Stimulated activated CD8-positive, alpha-beta memory T cell treated with anti-CD3 and anti-CD28 coated beads, Interleukin-4, amount 100 ng/mL, for 24 hours (primary cell): ENCODE results near the gene KRT77.
"Not testable (repeated sequence)": the region's sequence is repeated elsewhere in the genome, so short reads cannot be mapped to it uniquely, and the experiment has no call there.

ENCODE experiments used
- DNase-seq: peaks from one replicate; pipeline ENCODE4 v3.0.0-alpha.2; 2020; ENCODE audit warnings: low read depth

Gene KRT77

DNA sequence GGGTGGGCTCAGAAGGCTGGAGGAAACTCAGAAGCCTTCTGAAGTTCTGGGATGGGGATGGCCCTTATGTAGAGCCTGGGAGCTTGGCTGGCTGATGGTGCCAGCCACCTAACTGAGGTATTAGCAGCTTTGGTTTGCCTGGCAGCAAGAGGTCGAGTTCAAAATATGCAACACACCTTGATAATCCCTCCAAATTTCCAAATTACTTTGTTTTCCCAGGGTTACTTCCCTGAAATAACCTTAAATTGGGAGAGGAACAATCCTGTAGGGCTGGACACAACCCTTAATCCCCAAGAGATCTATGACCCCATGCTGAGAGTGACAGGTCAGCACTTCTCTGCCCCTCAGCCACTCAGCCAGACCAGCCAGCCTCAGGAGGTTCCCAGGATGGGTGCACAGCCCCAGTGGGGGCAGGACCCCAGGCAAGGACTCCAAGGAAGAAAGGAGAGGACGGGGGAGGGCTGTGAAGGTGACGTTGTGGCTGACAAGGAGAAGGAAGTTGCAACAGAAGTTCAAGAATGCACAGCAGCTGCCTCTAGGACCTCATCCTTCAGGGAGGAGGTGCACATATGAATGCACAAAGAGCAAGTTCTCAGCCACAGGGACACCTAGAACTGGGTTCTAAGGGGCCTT is 18.6 kb upstream of the KRT77 start:
- no peak for DNase-seq

DNA sequence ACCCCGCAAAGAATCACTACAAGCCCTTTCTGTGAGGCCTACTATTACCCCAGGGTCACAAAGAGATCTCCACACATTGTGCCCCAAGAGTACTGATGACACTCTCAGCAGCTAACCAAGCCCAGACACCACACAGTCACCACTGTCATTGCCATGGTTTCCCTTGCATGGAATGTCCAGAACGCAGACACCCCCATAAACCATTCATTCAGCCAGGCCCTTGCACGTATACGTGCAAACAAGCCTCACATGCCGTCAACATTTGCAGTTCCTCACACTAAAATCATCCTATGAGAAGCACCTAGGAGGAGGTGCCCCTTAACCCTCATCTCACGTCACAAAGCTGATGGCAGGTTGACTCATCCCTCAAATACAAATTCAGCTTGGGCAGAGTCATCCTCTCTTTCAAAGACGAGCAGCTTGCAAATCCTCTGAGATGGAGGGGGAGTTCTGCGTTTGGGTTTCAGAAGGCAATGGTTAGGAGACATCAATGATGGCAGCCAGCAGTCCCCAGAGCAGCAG is 17.1 kb upstream of the KRT77 start:
- no peak for DNase-seq

DNA sequence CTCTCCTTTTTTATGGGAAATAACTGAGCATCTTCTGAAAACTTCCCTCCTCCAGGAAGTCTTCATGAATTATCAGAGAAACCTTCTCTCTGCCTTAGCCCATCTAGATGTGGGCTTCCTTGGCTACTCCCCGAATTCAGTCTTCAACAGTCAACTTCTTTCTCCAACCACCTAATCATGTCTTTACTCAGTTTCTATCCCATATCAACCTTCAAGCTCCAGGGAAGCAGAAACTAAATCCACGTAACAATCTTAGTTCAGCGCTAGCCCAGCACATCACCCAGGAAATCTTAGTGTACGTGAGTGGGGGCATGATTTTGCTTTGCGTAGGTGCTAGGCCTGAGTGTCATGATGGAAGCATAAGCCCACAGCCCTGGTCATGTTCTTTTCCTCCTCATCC is 12.7 kb upstream of the KRT77 start:
- DNase-seq = no peak

DNA sequence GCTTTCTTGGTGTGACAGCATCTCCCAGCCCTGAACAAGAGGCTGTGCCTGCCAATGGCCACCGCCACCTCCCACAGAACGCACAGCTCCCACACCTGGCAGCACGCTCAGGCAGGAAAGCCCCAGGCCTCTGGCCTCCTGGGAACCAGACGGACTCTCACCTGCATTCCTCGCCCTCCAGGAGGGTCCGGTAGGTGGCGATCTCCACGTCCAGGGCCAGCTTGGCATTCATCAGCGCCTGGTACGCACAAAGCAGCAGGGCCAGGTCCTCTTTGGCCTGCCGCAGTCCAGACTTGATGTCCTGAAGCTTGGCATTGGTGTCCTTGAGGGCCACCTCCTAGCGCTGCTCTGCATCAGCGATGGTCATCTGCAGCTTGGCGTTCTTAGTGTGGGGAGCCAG is 12.1 kb upstream of the KRT77 start:
- DNase-seq = no peak

DNA sequence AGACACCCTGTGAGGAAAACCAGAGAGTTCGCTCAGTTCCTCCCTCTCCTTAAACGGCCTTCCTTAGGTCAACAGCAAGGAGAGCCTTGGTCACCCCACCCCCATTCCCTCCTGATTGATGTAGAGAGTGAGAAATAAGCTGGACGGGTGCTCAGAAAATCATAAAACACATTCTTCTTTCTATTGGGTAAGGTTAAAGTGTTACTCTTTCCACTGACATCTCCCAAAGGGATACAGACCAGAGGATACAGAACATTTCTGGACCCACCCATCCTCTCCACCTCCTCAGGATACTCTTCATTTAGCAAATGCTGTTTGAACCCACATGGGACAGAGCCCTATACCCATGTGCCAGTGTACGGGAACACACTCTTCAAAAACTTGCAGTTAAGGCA is 11.6 kb upstream of the KRT77 start:
- no peak for DNase-seq

DNA sequence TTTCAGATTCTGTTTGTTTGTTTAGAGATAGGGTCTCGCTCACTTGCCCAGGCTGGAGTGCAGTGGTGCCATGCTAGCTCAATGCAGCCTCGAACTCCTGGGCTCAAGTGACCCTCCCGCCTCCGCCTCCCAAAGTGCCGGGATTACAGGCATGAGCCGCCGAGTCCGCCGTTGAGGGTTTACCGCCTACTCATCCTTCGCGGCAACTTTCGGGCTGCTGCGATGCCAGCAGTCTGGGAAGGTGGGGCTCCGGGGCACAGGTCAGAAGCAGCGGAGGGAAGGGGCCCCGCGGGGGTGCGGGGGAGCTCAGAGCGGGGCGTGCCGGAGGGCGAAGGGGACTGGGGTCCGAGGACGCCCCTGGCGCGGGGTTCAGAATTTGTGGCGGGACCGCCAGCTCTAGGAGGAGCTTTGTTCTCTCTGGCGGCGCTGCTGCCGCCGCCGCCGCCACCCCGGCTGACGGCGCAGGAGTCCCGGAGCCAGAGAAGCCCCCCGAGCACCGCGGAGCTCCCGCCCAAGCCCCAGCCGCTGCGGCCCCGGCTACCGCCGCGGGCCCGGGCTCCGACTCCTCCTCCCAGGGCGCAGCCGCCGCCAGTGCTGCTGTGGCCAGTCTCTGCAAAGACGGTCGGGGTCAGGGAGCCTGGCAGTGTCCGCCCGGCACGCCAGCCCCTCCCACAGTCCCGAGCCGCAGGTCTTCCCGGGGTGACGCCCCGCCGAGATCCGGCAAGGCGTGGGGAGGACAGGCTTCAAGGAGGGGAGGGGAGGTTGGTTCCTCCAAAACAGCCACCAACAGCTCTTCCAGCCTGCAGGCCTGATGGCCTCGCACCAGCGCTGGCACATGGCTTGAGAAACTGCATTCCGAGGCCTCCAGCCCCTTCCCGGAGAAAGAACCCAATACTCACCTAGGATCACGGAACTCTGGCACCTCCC is 10.9 kb upstream of the KRT77 start:
- peak; percentile 11 for DNase-seq

DNA sequence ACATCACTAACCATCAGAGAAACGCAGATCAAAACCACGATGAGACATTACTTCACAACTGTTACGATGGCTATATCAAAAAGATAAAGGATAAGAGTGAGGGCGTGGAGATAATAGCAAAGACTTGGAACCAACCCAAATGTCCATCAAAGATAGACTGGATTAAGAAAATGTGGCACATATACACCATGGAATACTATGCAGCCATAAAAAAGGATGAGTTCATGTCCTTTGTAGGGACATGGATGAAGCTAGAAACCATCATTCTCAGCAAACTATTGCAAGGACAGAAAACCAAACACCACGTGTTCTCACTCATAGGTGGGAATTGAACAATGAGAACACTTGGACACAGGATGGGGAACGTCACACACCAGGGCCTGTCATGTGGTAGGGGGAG is 8.8 kb upstream of the KRT77 start:
- not testable (repeated sequence) for DNase-seq

DNA sequence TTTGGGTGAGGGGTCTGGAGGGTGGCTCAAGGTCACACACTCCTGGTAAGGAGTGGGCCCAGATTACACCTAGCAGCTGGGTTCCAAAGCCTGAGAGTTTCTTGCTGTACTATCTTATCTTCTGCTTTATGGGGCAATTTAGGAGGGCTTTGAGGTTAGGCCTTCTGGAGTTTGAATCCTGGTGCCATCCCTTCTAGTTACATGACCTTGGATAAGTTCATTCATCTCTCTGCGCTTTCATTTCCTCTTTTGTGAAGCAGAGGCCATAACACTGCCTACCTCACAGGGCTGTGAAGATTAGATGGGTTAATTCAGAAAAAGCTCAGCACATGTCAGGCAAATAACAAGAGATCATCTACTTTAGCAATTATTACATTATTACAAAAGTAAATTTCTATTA is 7.4 kb upstream of the KRT77 start:
- DNase-seq = no peak

DNA sequence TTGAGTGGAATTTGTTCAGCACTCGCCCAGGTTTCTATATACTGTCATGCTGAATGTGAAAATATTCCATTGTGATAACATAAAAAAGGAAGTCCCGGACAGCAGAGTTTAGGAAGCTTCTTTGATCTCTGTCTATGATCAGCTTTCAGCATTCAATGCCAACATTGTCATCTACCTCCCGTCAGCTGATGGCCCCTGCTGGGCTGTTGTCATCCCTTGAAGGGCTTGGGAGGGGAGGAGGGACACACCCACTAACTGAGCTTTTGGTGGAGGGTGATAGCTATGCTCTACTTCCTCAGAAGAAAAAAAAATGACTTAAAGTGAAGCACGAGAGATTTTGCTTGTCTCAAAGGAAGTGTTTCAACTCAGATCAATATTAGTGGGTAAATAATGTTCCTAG is 4.7 kb upstream of the KRT77 start:
- no peak for DNase-seq

DNA sequence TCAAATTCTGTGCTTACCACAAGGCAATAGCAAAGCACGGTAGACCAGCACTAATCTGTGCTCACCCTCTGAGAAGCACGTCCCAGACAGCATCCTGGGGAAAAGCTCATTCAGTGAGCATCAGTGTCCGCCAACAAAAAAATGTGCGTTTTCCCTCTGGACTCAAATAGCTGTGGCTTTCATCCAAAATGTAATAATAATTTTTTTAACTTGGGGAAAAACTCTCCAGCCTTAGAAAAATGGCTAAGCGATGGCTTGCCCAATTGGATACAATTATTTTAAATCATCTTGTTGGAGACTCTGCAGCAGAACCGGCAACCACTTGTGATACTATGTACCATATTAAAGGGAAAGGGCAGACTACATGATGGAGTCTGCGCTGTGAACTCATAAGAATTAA is 1.1 kb upstream of the KRT77 start:
- no peak for DNase-seq

DNA sequence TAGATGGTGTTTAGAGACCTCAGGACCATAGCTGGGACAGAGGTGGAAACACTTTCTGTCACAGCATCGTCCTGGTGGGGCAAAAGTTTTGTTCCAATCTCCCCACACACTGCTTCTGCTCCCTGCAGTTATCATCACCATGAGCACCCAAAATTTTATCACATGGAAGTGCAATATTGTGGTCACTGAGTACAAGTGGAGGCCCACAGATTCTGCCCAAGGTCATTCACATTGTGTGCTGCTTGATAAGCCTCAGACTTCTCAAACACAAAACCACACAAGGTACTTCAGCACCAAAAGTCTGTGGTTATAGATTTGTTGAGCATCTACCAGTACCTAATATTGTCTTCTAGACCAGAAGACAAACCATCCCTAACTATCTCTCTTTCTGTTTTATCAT is 554 bp upstream of the KRT77 start:
- DNase-seq = no peak

DNA sequence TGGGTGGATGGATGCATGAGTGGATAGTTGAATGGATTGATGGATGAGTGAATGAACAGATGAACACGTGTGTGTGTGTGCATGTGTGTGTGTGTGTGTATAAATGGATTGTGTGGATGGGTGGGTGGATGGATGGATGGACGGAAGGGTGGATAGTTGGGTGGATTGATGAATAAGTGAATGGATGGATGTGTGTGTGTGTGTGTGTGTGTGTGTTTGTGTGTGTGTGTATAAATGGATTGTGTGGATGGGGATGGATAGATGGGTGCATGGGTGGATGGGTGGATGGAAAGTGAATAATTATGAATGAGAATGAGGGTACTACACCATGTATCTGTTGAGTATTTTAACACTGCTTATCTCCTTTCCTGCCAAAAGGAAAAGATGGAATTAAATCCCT is 986 bp downstream of the KRT77 start:
- no peak for DNase-seq

DNA sequence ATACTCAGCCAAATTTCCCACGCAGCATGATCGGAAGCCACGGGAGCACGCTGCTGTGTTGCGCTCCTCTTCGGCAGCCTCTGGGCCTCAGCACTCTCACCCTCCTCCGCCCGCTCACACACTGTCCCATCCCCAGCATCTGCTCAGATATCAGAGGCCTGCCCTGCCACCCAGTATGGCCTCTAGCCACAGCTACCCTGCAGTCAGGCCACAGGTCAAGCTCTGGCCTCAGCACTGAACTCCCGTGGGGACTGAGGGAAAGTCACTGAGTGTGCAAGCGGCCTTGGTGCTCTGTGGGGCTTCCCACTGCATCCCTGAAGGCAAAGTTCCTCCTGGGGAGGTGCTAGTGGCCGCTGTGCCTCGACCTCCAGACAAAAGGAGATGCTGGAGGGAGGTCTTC is 2.0 kb downstream of the KRT77 start:
- no peak for DNase-seq

DNA sequence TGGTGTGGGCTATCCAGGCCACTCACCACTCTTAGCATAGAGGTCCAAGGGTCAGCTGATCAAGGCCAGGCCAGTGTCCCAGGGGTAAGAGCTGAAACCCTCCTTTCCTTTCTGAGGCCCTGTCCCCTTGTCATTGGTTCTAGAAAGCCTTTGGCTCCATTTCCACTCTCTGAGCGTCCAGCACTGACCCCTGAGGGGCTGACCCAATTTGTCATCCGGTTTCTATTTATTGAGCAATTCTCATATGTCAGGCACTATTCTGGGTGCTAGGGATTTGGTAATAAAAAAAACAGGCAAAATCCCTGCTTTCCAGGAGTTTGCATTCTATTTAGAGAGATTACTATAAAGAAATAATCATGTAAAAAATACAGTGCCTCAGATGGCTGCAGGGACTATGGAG is 3.4 kb downstream of the KRT77 start:
- no peak for DNase-seq

DNA sequence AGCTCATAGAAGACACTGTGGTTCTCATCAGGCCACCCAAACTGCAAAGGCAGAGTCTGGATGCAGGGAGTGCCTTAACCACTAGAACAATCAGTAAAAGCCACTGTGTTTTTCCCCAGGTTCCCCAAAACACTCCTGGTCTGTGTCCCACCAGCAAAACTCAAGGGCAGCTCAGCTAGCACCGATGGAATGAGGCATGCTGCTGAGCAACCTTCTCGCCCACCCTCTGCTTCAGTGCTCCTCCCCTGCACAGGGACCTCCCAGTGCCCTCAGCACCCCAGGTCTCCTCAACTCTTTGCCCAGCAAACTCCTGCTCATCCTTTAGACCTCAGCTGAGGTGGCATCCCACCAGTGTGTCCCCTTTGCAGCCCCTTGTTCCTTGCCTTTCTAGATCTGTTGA is 4.0 kb downstream of the KRT77 start:
- DNase-seq = no peak

DNA sequence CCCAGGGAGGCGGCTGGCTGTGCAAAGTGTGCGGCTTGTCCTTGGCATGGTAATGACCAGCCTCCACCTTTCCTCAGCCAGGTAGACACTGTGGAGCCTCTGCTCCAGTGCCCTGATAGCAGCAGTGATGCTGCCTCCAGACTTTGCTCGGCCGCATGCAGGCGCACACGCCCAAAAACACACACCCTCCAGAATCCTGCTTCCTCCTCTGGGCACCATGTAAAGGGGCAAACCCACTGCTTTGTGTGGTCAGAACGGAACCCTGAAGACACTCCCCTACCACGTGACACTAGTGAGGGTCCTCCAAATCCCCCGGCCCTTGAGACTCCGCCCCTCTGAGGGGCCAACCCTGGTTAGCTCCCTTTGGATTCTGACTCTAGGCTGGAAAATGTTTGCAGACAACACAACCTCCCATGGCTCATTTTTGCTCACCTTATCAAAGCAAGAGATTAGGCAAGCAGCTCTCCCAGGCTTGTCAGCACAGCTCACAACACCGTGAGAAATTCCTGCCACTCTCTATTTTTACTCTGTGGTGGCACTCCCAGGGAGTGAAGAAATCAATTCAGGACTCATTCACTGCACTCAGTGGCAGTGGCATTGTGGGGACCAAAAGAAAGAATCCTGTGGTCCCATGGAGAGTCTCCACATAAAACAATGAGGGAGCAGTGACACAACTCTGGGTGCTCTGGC is 4.5 kb downstream of the KRT77 start:
- no peak for DNase-seq

DNA sequence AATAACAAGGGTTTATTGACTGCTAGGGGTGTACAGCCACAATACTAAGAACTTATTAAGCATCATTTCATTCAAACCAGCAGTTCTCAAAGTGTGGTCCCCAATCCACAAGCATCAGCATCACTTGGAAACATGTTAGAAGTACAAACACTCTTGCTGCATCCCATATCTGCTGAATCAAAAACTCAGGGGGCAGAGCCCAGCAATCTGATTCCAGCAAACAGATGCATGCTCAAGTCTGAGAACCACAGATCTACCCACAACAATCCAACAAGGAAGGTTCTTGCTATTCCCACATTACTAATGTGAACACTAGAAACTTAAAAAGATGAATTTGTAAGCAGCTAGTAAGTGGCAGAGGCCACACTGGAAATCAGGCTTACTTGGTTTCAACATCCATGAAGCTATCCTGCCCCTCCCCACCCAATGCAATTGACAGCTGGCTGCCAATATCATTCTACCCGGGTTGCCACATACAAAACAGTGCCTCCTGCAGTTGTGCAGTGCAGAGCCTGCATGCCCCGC is 6.2 kb downstream of the KRT77 start:
- DNase-seq = no peak

DNA sequence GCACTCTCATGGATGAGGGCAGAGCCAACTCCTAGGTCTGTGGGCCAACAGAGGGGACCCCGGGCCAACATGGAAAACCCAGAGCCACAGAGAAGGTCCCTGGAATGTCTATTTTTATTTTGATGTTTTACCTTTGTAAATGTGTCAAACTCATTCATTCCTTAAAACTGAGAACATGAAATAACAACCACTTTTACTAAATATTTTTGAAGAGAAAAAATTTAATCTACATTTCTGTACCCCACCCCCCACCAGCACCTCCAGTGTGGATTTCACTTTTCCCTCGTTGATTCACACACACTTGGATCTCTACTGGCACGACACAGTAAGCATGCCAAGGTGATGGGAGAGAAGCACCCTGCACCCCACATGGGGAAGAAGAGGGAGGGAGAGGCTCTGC is 6.7 kb downstream of the KRT77 start:
- DNase-seq = no peak

DNA sequence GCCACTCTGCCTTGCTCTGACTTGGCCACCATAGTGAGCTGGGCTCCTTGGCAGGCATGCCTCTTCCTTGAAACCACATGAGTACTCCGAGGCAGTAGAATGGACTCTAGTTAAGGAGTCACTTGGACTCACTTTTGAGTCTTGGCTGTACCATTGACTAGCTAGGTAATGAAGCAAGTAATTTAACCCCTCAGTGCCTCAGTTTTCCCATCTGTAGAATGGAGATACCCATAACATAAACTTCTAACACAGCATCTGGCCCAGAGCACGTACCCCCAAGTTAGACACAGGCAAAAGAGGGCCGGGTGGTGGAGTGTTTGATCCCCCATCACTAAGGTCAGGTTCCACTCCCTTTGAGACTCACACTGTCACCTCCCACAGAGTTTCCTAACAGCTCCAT is 8.3 kb downstream of the KRT77 start:
- DNase-seq = no peak

DNA sequence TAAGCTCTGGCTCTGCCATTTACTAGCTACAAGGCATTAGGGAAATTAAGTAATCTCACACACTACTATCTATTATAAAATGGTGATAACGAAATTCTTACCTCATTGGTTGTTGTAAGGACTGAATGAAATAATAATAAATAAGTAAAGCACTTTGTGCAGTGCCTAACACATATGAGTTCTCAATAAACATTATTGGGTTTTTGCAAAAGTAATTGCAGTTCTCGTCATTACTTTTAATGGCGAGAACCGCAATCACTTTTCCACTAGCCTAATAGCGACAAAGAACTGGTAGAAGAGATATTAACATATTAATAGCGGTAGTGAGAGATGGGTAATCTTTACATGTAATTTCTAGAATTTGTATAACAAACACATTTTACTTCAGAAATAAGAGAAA is 9.2 kb downstream of the KRT77 start:
- DNase-seq = no peak

DNA sequence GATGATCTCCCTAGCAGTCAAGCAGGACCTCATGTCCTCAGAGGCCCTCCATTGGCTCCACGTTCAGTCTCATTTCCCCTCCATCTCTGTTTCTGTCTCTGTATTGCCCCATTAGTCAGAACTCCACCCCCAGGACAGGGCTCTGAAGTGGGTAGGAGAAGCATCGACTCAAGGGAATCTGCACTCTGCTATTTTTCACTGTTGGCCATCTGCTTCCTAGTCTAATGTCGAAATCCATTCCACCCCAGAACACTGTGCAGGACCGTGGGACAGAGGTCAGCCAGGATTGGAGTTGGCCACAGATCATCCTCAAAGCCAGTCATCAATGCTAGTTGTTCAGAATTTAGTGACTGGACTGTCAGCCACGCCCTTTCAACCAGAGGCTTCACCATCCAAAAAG is 10.1 kb downstream of the KRT77 start:
- no peak for DNase-seq

DNA sequence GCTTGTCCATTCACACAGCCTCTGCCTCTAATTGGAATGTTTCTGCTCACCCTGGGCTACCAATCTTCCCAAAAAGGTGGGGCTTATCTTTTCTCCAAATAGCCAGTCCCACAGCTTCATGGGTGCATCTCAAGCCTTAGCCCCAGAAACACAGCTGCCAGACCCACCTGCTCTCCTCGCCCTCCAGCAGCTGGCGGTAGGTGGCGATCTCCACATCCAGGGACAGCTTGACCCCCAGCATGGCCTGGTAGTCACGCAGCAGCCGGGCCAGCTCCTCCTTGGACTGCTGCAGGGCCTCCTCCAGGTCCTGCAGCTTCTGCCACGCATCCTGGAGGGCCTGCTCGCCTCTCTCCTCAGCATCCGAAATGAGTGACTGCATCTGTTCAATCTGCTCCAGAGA is 11.1 kb downstream of the KRT77 start:
- no peak for DNase-seq

DNA sequence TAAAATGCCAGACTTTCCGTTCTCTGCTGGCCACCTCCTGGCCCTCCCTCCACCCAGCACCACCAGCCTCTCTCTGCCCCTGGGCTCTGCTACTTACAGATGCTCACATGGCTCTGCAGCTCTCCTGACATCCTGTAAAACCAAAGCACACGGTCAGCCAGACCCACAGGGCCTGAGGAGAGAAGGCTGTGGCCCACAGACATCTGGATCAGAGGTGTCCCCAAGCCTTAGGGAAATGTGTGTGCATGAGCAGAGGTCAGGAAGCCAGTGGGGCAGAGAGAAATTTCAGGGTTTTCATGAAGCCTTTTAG is 11.5 kb downstream of the KRT77 start:
- no peak for DNase-seq
